ENCODE results near the gene TRNT1. TPM values are rescaled to one million over a fixed set of nuclear protein-coding genes. Genes with fewer than 3 reads are reported as not detected.
A peak's percentile ranks its signal among the peaks of the same experiment; 100 is the strongest.

Gene TRNT1
- total and polyA plus RNA-seq, 2 donors, result 21.1 to 34.8 TPM

DNA sequence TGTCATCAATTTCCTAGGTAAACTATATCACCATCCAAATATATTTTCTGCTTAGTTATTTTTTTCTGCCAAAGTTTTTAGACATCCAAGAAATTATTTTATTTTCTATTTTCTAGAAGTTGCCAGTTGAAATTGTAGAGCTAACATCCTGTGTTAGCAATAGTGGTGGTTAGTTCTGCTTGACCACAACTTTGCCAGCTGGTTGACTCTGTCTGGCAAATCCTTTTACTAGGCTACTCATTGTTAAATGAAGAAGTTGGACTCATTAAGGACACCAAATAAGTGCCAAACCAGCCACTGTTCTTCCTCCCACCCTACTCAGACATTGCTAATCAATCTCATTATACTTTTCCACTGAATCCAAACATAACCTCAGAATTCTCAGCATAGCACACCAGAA, 68.1 kb downstream of the TRNT1 start:
- Histone ChIP-seq H3K27me3 (ENCODE audit: control insufficient read depth in 2 of 2, insufficient read depth in 1 of 2, low read length in 1 of 2) (no peaks in the 10 kb centered on the region), H3K36me3 (ENCODE audit: control insufficient read depth in 2 of 2, insufficient read depth in 2 of 2, low read length in 1 of 2) (no peaks in the 10 kb centered on the region), H3K4me1 (ENCODE audit: control insufficient read depth in 2 of 2, insufficient read depth in 2 of 2, low read length in 2 of 2) (peaks cover 4 to 8% of the 10 kb centered on the region in 2 donors), H3K27ac (ENCODE audit: low read depth in 1 of 2, low read length in 1 of 2) (no peak overlapping the region), H3K4me3 (ENCODE audit: low read length in 2 of 2) (no peak overlapping the region), H3K9me3 (ENCODE audit: control insufficient read depth in 2 of 2, insufficient read depth in 1 of 2, low read length in 1 of 2) (no peaks in the 10 kb centered on the region)
- DNase-seq (ENCODE audit: low read depth in 6 of 9, low spot score in 9 of 9), result no peak

GRCh38 chr3:3196148-3196861, 69.6 kb downstream of the TRNT1 start:
- 61% methylated on average over 6 of the region's 6 CpGs for WGBS
- DNase-seq (ENCODE audit: low read depth in 6 of 9, low spot score in 9 of 9), result peak in 1 of 9 donors; percentile 27
- H3K27ac ChIP-seq (ENCODE audit: low read depth in 1 of 2, low read length in 1 of 2), result no peak overlapping the region

More at GRCh38 chr3:3196148-3196861, 69.6 kb downstream of the TRNT1 start:
- H3K4me3 ChIP-seq (ENCODE audit: low read length in 2 of 2), result no peak overlapping the region
- no peaks in the 10 kb centered on the region for H3K27me3 ChIP-seq (ENCODE audit: control insufficient read depth in 2 of 2, insufficient read depth in 1 of 2, low read length in 1 of 2)
- peaks cover 4 to 8% of the 10 kb centered on the region in 2 donors for H3K4me1 ChIP-seq (ENCODE audit: control insufficient read depth in 2 of 2, insufficient read depth in 2 of 2, low read length in 2 of 2)
- no peaks in the 10 kb centered on the region for H3K36me3 ChIP-seq (ENCODE audit: control insufficient read depth in 2 of 2, insufficient read depth in 2 of 2, low read length in 1 of 2)
- no peaks in the 10 kb centered on the region for H3K9me3 ChIP-seq (ENCODE audit: control insufficient read depth in 2 of 2, insufficient read depth in 1 of 2, low read length in 1 of 2)

Other genes with a start within 250 kb of the TRNT1 start
- gene IL5RA, start 16.6 kb upstream of the TRNT1 start, total RNA-seq, result 0.85 TPM
- 0.41 TPM for gene IL5RA, start 16.6 kb upstream of the TRNT1 start, polyA plus RNA-seq
- 67.7 TPM for gene CRBN, start 52.8 kb downstream of the TRNT1 start, total RNA-seq
- 54.4 TPM for gene CRBN, start 52.8 kb downstream of the TRNT1 start, polyA plus RNA-seq